ENCODE measurements around the gene M1AP. TPM values are rescaled to one million over a fixed set of nuclear protein-coding genes. Genes with fewer than 3 reads are reported as not detected.
A peak's percentile ranks its signal among the peaks of the same experiment; 100 is the strongest.

Gene M1AP
- total RNA-seq (2014; rRNA removed; shearing (Covaris generic)), result not detected in 2 replicates
- not detected in 2 replicates for polyA plus RNA-seq (2014; cell fraction: nucleus; rRNA removed)

GRCh38 chr2:74648009-74648443 lies at the start of gene M1AP:
Gene M1AP, minus strand, starts transcription at chr2:74648330. Its CDS starts 8,055 bp downstream, at chr2:74640275.
- DNase-seq (ENCODE audit: extremely low read depth, low read depth), result no peak

GRCh38 chr2:74696829-74697228 lies 48.7 kb upstream of the M1AP start:
- no peak for DNase-seq (ENCODE audit: extremely low read depth, low read depth)

DNA sequence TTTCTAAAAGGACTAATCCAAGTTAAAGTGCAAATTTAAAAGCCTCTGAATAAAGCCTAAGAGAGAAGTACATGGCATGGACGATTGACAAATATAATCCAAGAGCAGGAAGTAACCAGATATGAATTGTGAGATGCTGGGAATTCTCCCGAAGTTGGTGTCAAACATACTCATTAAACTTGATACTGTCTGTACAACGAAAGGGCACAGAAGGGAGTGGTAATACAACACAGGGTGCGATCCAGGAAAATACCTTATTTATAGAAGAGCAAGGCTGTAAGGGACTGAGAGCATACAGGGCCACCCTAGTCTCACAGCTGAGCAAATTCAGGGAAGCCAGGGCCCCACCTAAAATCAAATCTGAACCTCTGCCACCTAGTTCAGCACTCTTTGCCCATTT lies 47.5 kb upstream of the M1AP start:
- no peak for DNase-seq (ENCODE audit: extremely low read depth, low read depth)

DNA sequence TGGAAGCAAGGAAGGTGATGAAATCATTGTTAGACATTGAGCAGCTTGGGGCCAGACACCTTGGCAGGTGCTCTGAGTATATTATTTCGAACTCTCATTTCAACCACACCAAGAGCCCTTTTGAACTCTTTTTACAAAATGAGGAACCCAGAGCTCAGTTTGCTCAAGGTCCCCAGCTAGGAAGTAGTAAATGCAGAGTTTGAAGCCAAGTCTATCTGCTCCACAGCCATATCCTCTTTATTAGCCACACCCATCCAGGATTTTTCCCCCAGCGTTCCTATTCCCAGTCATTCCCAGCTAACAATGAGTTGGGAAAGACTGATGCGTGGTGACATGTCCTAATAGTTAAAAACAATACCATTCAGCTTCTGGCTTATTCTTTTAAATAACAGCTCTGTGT lies 46.2 kb upstream of the M1AP start:
- no peak for DNase-seq (ENCODE audit: extremely low read depth, low read depth)

GRCh38 chr2:74693668-74694067 lies 45.5 kb upstream of the M1AP start:
- no peak for DNase-seq (ENCODE audit: extremely low read depth, low read depth)

- DNase-seq (ENCODE audit: extremely low read depth, low read depth), result no peak
Measured at GRCh38 chr2:74693213-74693612, 45.1 kb upstream of the M1AP start.

DNA sequence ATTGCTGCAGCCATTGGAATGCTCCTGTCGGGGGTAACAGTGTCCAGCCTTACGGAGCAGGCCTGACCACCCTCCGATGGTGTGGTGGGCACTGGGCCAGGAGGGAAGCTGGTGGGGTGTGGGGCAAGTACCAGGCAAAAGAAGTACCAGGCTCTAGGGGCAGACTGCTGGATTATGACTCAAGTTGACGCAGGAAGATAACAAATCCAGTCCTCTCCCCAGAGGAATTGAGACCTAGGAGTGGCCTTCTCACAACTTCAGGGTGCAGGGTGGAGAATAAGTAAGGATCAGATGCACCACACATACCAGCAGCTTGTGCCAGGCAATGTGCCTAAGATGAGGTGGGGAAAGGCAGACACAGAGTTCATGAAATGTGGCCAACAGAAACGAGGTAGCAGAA lies 43.8 kb upstream of the M1AP start:
- DNase-seq (ENCODE audit: extremely low read depth, low read depth), result no peak

GRCh38 chr2:74690571-74690970 lies 42.4 kb upstream of the M1AP start:
- DNase-seq (ENCODE audit: extremely low read depth, low read depth), result peak; percentile 61

- no peak for DNase-seq (ENCODE audit: extremely low read depth, low read depth)
Measured at GRCh38 chr2:74689671-74690070, 41.5 kb upstream of the M1AP start.

DNA sequence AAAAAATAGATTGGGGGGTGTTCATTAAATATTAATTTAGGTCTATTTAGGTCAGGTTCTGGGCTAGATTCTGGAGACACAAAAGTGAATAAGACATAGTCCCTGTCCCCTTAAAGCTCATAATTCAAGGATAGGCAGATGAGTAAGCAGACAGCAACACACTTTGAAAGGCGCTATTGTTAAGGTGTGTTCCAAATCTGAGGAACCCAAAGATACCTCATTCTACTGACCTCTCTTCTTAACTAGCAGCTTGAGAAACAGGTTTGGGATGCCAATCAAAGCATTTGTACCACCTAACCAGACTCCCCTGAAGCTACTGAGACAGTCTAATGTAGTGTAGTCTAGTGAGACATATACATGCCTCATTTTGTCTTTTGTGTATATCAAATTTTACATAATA lies 40.8 kb upstream of the M1AP start:
- no peak for DNase-seq (ENCODE audit: extremely low read depth, low read depth)

- DNase-seq (ENCODE audit: extremely low read depth, low read depth), result no peak
Measured at GRCh38 chr2:74685408-74685807, 37.3 kb upstream of the M1AP start.

- DNase-seq (ENCODE audit: extremely low read depth, low read depth), result no peak
Measured at GRCh38 chr2:74682501-74682900, 34.4 kb upstream of the M1AP start.

DNA sequence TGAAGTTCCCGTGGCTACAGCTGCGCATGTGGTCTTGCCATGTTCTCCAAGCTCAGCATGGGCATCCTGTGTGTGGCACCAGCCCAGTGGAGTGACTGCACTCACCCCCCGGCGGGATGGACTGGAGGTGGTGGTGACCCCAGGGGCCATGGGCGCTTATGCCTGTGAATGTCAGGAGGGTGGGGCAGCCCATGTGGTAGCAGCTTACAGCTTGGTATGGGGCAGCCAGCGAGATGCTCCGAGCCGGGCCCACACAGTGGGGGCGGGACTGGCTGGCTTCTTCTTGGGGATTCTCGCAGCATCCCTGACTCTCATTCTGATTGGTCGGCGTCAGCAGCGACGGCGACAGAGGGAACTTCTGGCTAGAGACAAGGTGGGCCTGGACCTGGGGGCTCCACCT lies 31.5 kb upstream of the M1AP start:
- no peak for DNase-seq (ENCODE audit: extremely low read depth, low read depth)

DNA sequence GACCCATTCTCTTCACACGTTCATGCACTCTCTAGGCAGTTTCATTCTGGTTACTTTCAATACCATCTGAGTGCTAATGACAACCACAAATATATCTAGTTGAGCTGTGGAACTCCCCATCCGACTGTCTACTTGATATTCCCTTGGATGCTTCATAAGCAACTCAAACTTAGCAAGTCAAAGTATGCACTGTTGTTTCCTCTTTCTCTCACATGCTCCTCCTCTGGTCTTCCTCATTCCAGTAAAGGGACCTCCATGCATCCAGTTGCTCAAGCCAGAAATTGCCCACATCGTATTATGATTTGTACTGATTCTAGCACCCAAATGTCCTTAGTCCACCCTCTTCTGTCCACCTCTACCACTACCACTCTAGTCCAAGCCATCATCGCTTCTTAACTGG lies 28.2 kb upstream of the M1AP start:
- no peak for DNase-seq (ENCODE audit: extremely low read depth, low read depth)

DNA sequence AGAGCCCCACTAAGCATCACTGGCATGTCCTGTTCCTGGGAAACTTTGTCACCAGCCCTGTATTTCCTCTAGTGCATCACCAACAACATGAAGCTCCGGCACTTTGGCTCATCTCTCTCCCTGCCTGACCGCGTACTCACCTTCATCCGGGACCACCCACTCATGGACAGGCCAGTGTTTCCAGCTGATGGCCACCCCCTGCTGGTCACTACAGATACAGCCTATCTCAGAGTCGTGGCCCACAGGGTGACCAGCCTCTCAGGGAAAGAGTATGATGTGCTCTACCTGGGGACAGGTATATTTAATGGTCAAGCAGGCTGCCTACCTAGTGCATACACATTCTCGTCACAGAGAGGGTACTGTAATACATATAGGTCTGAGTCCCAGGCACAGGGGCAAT lies 27.0 kb upstream of the M1AP start:
- no peak for DNase-seq (ENCODE audit: extremely low read depth, low read depth)

DNA sequence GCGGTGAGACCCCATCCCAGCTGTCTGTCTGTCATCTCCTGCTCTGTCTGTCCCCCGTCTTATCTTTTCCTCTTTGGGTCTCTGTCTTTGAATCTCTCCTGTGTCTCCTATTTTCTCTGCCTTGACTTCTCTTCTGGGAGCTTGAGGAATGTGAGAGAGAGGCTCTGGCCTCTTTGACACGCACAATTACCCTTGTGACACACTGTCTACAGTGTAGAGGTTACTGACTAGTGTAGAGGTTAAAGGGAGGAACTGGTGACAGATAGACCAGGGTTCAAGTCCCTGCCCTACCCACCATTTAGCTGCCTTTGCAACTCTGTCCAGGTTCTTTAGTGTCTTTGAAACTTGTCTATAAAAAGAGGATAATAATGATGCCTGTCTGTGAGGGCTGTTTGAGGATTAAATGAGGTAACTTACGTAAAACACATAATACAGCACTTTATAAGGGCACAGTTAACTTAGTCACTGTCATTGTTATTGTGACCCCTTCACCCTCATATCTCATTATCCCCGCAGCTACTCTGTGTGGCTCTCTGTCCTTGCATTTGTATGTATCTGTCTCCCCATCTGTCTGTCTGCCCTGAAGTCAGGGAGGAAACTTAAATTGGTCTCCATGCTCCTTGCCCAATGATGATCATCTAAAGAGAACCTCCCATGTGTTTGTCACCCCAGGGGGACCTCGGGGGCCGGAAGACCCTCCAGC lies 25.8 kb upstream of the M1AP start:
- DNase-seq (ENCODE audit: extremely low read depth, low read depth), result no peak

DNA sequence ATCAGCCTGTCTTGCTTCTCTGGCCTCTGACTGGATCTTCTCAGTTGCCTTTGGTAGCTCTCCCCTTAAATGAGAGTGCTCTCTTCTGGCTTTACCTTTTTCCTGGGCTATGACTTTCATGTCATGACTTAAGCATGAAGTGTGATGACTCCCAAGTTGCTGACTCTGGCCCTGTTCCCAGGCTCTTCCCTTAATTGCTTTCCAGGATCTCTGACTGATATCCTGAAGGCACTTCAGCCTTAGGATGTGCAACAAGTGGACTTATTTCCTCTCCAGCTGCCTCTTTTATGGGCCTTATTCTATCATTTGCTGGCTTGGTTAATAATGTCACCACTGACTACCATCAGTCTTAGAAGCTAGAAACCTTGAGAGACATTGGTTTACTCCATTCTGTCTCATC lies 23.3 kb upstream of the M1AP start:
- DNase-seq (ENCODE audit: extremely low read depth, low read depth), result no peak

GRCh38 chr2:74670263-74670662 lies 22.1 kb upstream of the M1AP start:
- DNase-seq (ENCODE audit: extremely low read depth, low read depth), result no peak

DNA sequence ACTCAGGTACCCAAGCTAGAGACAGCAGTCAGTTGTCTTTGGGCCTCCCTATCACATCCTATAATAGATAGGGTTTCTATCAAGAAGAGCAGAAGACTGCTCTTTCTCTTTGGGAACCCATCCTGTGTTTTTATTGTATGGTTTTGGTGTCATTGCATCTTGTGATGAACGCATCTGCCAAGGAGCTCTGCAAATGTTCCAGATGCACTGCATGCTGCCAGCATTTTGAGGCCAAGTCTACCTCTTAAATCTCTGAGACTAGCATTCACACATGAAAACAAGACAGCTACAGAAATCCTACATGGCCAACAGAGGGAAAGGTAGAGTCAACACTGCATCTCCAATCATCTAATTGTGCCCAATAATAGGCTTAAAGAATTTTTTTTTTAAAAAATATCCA lies 20.0 kb upstream of the M1AP start:
- DNase-seq (ENCODE audit: extremely low read depth, low read depth), result no peak

GRCh38 chr2:74659462-74659861 lies 11.3 kb upstream of the M1AP start:
- no peak for DNase-seq (ENCODE audit: extremely low read depth, low read depth)

DNA sequence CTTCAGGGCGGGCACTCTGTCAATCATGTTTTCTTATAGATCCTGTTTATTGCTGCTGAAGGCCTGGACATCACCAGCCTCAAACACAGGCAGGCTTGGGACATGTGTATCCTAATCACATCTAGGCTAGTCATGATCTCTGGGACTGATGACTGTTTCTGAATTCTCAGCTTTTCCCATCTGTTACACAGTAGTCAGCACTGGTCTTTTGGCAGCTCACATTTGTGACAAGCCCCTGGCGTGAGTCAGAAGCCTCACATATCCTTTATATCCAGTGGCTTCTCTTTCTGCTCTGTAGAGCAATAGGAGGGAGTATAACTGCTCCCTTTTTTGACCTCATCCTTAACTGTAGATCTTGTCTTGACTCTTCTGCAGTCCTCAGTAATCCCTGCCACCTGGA lies 10.4 kb upstream of the M1AP start:
- DNase-seq (ENCODE audit: extremely low read depth, low read depth), result no peak

DNA sequence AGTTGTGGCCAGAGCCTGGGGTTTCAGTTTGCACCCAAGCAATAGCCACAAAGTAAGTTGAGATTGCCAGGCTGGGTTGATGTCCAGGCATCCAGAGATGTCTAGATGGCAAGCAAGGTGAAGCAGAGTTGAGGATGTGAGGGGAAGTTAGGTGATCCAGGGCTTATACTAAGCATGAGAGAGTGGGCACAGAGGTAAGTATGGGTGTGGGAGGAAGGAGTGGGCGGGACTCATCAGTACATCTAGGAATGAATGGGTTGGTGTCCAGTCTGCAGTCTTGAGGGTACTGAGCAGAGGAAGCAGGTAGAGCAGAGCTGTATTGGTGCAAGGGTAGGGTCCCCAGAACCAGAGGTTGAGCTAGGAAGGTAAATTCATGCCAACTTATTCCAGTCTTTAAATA lies 7.4 kb upstream of the M1AP start:
- DNase-seq (ENCODE audit: extremely low read depth, low read depth), result no peak

All from NCI-H460 (cell line).